ENCODE data around the gene KCTD19.

Gene KCTD19

DNA sequence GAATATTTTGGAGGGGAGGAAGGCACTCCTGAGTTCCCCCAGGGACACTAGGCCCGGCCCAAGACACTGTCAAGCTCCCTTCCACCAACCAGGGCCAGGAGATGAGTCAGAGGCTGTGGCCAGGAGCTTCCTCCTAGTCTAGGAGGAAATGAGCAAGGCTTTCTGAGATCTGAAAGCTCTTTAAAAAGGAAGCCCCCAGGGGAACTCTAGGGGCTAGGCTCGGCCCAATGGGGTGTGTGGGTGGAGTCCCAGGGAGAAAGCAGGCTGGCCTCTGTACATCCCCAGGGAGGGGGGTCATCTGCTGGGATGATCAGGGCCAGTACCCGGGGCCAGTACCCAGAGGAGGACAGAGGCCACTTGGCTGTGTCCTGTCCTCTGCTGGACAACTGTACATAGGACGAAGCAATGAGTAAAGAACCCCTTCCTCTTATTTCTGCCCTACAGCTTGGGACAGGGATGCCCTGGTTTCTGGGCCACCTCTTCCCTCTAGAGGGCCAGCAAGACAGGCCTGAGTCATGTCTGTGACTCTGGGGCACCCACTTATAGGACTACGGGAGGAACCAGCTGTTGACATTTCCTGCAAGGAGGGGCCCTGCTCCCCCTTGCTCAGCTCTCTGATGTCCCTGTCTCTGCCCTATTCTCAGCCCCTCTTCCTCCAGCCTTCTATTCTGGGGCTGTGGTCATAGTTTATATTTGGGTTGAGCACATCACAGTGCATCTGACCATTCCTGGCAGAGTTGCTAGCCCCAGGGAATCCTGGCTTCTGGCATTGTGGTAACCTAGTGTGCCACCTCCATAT lies 82.0 kb downstream of the KCTD19 start:
- DNase-seq (ENCODE audit: low read depth in 1 of 2, low spot score in 1 of 2): peak; percentile 41 to 66

DNA sequence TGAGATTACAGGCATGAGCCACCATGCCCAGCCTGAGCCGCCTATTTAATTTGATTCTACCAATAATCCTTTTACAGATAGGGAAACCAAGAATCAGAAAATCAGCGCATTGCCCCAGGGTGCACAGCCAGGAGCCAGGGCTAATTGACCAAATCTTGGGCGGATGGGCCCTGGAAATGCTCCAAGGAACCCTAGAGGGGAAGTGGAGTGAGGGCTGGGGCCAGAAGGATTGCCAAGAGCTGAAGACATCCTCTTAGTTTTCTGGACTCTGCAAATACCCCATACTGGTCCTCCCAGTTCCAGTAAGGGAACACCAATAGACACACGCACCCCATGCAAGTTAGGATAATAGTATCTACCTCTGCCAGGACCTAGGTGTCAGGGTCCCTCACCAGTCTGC lies 83.1 kb downstream of the KCTD19 start:
- no peak for DNase-seq (ENCODE audit: low read depth in 1 of 2, low spot score in 1 of 2)

DNA sequence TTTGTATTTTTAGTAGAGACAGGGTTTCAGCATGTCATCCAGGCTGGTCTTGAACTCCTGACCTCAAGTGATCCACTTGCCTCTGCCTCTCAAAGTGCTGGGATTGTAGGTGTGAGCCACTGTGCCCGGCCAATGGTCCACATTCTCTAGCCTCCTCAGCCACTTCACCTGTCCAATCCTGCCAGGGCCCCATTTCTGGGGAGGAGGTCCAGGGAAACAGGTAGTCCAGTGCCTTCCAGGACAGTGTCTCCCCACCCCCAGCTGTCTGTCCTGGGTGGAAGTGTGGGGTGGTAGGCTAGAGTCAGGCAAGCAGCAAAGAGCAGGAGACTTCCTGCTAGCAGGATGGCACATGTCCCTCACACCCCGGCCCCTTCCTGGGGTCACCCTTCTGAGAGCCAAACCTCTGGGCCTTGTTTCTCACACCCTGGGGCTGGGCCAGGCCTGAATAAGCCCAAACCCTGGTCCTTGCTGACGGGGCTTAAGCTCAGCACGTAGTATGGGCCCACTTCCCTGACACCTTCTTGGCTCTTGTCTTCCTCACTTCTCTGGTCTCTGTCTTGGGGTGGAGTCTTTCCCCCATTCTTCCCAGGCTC lies 84.3 kb downstream of the KCTD19 start:
- no peak for DNase-seq (ENCODE audit: low read depth in 1 of 2, low spot score in 1 of 2)

DNA sequence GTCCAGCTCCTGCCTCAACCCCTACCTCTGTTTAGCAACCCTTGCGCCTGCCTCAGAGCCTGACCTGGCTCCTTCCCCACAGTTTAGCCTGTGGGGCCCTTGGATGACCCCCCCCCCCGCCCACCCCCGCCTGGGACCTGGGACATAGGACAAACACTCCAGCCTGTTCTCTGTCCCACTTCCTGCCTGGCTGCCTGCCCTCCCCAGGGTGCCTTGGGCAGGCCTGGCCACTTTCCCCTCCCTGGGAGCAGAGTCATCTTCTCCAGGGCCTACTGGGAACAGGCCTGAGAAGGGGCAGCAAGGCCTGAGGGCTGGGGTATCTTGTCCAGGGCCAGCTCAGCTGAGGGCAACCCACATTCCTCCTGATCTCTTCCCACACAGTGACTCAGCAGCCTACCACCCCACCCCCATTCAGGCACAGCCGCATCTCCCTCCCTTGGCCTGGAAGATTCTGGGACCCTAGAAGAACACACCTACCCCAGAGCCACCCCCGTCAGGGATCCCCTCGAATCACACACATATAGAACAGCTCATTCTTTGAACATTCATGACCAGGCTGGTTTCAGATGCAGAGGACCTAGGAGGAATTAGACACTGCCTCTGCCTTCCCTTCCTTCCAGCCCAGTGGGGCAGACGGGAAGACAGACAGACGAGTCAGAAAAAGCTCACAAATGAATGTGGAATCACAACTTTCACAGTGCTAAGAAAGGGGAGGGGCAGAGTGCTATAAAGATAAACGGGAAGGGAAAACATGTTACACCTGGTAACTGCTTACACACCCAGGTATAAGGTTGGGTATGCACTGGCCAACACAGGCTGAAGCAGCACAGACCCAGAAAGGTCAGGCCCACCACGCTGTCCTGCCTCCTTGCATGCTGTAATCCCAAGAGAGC lies 85.3 kb downstream of the KCTD19 start:
- no peak for DNase-seq (ENCODE audit: low read depth in 1 of 2, low spot score in 1 of 2)

DNA sequence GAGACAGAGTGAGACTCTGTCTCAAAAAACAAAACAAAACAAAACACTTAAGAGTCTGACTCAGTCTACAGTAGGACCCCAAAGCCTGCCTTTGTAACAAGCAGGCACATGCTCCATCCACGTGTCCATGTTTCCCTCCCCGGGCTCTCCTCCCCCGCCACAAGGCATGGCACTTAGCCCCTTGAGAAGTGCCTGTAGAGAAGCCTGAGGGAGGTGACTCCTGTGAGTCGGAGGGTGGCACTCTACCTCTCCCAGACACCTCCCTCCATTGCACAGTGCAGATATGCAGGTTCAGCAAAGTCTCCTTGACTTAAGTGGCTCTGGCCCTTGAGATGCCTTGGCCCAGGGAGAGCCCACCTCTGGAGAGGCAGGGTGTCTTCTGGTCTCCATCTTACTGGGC lies 86.0 kb downstream of the KCTD19 start:
- DNase-seq (ENCODE audit: low read depth in 1 of 2, low spot score in 1 of 2): no peak
